Astrocyte of the hippocampus (primary cell): ENCODE measurements around the gene PPP1R12B.
A peak's percentile ranks its signal among the peaks of the same experiment; 100 is the strongest.
"Not testable (repeated sequence)": the region's sequence is repeated elsewhere in the genome, so short reads cannot be mapped to it uniquely, and the experiment has no call there.

ENCODE experiments used
- DNase-seq: peaks from one replicate; pipeline ENCODE4 v3.0.0; 2011; ENCODE audit warnings: low read depth, low spot score

PPP1R12B gene

DNA sequence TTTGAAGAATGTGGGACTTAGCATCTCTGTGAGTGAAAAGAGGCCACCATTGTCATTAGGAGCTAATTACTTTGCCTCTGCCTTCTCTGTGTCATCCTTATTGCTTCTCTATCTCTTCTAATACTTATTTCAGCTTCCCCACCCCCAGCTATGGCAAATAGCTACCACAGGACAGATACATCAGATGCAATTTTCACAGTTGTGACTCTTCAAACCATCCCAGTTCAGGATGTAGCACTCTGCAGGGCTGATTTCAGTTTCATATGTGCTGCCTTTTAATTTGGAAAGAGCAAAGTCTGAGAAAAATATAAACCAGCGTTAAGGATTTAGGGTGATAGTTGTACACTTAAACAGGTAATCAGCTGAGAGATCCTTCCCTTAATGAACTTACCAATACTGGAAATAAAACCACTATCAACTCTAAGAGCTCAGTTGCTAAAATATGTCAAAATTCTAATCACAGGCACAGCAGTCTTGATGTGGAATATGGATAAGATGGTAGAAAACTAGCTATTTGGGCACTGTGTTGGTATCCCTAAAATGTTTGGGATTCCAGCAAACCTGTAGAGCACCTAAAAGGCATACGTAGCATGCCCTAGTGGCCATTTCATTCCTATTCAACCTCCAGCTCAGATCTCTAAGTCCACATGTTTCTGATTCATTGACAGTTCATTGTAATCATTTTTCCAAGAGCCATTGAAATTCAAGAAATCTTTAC is 213.4 kb downstream of the PPP1R12B start:
- DNase-seq = no peak

DNA sequence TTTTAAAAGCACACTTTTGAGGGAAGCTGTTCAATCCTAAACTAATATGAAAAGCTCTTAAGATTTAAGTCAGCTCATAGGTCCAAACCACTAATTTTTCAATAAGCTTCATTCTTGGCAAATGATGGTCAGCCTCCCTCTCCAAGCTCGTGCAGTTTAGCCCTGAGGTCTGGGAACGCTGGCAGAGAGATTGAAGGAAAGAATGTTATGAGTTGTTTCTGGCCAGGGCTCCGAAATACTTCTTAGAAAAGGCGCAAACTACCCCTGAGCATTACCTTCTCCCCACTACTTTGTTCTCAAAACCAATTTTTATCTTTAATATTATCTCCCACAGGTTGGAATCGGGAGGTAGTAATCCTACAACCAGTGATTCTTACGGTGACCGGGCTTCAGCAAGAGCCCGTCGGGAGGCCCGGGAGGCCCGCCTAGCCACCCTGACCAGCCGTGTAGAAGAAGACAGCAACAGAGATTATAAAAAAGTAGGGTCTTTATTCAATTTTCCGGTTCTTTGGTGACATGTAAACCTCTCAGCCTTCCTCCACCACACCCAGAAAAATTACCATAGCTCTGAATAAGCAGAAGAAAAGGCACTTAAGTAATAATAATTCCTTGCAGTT is 214.1 kb downstream of the PPP1R12B start:
- DNase-seq = peak; percentile 60

DNA sequence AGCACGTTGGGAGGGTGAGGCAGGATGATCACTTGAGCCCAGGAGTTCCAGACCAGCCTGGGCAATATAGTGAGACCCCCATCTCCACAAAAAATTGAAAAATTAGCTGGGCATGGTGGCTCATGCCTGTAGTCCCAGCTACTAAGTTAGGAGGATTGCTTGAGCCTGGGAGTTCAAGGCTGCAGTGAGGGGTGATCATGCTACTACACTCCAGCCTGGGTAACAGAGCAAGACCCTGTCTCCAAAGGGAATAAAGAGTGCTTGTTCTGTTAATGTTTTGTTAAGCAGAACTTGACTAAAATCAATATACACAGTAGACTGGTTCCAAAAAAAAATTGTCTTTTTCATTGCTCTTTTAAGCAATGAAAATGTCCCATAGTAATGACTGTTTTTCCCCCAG is 215.3 kb downstream of the PPP1R12B start:
- no peak for DNase-seq

DNA sequence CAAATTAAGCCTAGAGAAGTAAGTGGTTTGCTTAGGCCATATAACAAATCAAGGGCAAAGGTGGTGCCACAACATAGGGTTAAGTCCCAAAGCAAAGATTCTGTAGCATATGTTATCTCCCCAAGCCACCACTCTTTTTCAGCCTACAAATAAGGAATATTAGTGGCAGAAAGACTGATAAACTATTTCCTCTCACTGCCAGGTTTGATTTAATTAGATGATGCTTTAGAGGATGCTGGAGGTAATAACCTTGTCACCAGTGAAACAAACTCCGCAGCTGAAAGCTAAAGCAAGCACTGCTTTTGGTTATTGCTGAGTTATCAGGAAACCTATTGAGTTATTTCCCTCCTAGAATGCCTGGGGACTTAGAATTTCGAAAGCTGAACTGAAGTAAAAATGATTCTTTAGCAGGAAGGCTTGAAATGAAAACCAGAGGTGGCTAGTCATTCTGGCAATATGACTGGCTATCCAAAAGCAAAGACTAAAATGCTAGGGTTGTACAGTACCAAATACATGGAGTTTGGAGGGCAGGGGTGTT is 216.5 kb downstream of the PPP1R12B start:
- DNase-seq = no peak

DNA sequence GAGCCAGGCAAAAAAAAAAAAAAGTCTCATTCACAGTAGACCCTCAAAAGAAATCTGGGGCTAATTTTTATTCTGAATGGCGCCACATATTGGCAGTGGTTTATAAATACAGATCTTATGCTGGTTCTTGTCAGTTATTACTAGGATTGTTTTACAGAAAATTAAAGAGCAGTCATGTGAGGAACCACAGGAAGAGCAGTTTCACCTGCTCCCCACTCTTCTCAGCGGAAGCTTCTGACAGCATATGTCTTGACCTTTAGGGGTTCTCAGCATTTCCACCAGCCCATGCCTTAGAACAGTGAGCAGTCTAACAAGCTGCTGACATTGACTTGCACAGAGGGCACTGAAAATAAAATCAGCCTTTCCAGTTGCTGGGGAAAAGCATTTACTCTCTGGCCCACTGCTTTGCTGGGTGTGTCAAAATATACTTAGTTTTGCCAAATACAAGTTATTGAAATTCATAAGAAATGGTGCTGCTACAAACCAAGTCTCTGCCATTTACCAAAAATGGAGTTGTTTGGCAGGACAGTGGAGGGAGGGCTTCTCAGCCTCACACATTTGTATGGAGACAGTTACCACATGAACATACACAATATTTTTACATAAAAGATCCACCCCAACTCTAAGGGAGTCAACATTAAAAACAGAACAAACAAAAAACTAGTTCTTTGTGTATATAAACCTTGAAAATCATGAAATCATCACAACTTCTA is 217.5 kb downstream of the PPP1R12B start:
- DNase-seq = no peak

DNA sequence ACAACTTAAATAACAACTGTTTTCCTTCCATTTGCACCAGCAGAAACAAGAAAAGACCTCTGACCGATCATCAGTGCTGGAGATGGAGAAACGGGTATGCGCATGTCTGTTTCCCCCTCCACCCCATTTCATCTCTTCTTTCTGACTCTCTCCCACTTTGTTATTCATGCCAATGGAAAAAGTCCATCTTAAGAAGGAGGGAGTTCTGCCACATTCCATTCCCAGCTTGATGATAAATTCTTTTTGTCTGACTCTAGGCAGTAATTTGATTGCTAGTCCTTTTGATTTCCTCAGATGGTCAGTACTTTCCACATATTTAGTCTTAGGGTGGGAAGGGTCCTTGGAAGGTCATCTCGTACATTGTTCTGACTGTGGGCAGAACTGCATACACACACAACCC is 219.2 kb downstream of the PPP1R12B start:
- DNase-seq = peak; percentile 77

DNA sequence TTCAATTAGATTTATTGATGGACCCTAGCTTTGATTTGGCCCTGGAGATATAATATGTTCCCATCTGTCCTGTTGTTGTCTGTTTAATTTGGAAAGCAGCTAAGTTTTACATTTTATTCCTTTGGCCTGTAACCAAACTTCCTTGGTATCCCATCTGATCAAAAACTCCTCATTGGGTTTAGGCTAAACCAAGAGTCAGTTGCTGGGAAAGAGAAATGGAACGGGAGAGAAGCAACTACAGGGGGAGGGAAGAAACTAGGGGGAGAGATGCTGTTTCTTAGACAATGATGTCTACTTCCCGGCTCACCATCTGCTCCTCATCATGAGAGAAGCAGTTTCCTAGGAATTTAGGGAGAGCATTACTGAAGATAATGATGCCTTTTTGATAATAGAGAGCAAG is 219.9 kb downstream of the PPP1R12B start:
- no peak for DNase-seq

DNA sequence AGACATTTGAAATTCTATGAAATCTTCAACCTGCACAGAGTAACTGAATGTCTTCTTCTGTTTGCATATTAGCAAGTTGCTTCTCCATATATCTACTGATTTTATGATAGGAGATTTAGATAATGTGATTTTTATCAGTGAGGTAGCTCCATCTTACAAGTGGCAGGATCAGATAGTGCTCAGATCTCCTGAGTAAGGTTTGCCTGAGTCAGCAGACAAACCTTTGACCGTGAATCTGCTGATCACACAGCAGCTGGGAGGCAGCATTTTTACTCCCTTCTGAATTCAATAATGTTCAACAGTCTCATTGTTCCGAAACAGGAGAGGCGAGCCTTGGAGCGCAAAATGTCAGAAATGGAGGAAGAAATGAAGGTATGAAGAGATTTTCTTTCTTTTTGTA is 220.3 kb downstream of the PPP1R12B start:
- no peak for DNase-seq

DNA sequence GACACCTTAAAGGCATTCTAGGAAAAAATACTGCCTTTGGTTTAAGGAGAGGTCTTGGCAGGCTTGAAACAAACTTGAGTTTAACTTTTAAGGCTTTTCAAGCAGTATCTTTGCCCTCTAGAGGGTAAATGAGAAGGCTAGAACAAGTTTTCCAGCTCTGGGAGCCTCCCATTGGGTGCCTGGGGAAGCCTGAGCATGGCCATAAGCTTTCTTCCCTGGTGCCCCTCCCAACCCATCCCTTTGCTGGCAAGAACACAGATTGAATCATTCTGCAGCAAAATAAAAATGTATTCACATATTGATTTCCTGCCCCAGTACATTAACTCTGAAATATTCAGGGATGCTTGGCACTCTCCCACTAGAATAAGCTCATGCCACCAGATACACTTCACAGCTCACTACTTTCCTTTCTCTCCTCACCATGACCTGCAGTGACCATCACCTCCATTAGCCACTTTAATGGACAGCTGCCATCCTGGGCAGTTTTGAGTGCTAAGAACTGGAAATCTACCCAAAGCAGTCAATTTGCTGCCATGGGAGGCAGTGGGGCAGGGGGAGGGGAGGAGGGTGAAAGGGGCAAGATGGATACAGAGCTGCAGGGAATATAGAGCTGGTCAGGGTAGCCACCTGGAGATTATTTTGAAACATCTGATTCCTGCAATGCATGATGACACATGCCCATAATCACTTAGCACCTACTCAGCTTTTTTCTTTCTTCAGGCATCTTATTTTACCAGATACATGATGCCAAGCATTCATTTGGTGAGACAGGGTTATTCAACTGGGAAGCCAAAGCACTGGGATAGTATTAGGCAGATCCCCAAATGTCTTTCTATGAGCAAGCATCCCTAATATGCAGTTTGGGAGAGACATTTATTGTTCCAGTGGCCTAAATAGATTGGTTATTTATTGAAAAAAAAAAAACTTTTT is 221.2 kb downstream of the PPP1R12B start:
- no peak for DNase-seq

DNA sequence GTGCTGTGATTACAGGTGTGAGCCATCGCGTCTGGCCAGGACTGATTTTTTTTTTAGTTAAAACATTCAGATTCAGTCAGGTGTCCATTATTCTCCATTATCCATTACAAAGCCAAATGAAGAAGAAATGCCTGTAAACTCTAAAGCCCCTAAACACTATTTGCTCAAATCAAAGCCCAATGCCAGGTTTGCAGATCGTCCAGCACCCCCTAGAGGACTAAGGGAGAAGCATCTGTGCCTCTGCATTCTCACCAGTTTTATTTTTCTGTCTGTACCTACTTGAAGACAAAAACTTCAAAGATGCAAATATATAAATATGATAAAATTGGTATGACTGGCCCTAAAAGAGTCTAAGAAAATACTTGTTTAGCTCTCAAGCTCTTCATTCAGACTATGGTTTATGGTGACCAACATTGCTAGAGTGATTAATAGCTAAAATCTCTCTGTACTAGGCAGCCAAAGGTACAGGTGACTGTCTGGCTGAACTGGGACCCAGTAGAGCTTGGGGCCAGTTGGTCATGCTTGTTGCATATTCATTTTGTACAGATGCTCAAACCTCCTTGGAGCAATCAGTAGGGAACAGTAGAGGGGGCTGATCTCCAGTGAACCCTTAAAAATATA is 223.3 kb downstream of the PPP1R12B start:
- peak; percentile 66 for DNase-seq

DNA sequence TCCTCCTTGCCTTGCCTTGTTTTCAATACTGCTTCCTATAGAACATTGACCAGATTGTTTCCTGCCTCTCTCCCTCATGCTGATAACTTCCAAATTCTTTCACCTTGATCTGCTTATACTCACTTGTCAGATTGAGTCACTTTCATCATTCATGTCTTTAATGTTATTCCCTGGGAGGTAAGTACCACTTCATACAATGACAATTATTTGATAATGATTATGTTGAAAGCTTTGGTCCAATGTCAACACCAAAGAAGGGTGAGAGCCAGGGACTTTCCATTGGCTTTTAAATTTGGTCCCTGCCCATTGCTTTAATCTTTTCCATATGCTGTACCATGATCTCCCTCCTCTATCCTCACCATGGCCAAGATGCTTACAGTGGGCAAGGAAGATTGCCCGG is 224.4 kb downstream of the PPP1R12B start:
- no peak for DNase-seq

DNA sequence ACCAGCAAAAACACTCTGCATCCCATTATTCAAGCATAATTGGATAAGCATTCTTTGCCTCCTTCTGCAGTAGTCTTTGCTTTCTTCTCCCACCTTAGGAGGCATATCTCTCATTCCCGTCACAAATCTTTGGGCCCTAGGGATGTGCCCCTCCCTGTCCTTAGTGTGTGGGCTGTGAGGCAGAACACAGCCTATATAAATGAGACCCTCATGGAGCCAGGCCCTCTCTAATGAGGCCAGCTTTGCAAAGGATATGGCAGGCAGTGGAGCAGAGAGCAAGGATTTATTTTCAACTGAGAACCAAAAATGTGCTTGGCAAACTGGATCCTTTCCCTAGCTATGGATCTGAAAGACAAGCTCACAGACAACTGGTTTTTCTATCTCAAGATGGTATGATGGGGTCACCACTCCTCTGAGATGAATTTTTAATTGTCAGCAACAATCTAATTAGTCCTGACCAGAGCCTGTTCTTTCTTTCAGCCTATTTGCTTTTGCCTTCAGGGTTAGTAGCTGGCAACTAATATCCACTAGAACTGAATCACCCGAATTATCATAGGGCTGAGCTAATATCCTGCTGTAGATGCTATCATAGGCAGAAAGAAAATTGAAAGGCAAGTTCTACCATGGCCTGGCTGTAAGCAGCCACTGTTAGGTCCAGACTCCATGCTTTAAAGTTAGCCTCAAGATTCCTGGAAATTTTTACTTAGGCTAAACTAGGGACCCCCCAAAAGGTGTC is 227.6 kb downstream of the PPP1R12B start:
- no peak for DNase-seq

DNA sequence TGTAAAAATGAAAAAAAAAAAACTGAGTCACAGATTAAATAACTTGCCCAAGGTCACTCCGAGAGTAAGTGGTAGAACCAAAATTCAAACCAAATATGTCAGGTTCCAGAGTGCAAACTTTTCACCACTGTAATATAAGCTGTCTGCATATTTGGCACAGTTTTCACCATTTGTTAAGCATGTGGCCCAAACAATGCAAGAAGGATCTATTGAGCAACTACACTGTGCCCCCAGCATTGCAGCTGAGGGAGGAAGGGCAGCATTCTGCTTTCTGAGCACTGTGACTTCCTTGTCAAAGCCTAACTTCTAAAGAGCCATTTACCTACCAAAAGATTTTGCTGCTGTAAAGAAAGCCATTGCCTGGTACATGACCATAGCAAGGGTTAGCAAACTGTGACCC is 228.3 kb downstream of the PPP1R12B start:
- DNase-seq = peak; percentile 54

DNA sequence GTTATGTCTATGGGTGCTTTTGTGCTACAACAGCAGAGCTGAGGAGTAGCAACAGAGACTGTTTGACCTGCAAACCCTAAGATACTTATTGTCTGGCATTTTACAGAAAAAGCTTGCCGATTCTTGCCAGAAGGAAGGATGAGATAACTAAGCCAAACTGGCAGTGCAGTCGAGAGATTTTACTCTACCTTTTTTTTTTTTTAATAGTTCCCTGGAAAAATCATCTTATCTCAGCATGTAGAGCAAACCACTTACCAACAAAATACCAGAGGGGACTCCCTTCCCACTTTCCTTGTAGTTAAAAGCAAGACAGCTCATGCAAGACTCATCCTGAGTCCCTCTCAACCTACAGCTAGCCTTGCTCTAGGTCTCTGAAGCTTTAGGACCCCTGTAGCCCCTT is 228.9 kb downstream of the PPP1R12B start:
- DNase-seq = no peak

DNA sequence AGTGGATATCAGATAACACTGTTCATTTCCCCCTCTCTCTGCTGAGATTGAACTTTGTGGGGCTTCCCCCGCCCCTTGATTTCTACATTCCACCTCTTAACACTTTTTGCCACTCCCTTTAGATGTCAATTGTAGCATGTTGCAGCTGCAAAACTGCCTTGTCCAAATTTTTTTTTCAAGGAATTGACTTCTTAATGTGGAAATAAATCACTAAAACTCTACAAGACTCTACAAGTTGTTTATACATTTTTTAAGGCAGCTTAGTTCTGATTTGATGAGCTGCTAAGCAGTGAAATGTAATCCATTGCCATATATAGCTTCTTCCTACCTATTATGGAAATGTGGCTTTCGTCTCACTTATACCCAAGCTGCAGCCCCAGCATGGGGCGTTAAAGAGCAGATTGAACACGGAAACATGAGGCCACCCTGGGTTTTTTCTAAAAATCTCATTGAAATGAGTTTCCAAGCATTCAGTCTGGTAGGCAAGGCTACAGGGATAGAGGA is 229.6 kb downstream of the PPP1R12B start:
- peak; percentile 56 for DNase-seq

DNA sequence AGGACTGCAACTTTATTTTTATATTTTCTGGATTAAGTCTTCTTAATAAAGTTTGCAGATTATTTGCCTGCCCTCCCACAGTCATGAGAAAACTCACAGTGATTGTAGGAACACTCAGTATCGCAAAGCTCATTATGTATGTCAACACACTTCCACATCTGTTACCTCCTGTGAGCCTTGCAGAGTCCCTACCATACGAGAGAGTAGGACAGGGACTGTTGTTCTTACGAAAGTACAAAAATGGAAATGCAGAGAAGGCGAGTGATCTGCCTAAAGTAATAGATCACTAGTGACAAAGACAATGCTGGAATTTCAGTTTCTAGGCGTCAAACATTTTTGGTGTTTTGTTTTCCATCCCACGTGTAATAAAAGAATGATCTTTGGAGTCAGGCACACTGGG is 230.1 kb downstream of the PPP1R12B start:
- DNase-seq = no peak

DNA sequence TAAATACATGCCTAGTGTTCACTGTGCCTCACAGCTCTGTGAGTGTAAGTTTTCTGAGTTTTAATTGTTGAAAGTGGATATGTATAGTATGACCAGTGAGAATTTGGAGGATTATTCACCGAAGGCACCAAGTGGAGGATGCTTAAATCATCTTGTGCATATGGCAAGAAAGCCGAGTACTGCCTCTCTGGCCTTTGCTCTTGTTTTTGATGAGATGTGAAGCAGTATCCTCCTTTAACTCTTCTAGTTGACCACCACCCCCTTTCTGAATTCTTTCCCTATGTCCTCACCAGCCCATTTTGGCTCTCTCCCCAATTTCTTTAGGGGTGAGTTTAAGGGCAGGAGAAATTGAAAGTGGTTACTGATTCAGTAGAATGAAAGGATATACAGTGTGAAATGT is 231.3 kb downstream of the PPP1R12B start:
- DNase-seq = peak; percentile 90

DNA sequence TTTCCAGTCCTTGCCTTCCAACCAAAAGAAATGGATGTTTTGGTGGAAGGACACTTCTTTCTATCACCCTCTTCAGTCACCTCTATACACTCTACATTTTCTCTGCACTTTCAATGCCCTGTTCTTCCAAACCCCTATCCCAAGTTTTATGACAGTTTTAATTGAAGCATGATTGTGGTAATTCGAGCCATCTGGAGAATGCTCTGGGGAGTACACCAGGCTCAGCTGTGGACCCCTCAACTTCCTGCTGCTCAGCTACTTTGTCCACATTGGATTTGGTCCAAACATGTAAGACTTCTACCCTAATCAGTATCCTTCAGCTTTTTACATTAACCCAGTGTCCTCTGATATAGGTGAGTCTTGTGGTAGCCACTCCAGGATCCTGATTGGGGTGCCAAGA is 232.1 kb downstream of the PPP1R12B start:
- no peak for DNase-seq

DNA sequence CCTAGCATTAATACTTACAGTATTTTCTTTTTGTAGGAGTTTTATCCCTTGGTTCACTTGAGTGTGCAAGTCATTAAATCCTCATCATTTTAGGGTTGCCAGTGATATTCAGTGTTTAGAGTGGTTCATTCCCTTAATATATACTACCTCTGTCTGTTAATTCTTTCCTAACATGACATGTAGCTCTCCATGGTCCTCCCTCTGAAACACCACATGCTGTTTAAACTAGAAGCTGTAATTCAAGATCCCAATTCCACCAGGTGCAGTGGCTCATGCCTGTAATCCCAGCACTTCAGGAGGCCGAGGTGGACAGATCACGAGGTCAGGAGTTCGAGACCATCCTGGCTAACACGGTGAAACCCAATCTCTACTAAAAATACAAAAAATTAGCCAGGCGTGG is 233.9 kb downstream of the PPP1R12B start:
- not testable (repeated sequence) for DNase-seq
